ENCODE measurements around the gene ARID3C. TPM values are rescaled to one million over a fixed set of nuclear protein-coding genes. Genes with fewer than 3 reads are reported as not detected.
A peak's percentile ranks its signal among the peaks of the same experiment; 100 is the strongest.

ARID3C gene, protein sequence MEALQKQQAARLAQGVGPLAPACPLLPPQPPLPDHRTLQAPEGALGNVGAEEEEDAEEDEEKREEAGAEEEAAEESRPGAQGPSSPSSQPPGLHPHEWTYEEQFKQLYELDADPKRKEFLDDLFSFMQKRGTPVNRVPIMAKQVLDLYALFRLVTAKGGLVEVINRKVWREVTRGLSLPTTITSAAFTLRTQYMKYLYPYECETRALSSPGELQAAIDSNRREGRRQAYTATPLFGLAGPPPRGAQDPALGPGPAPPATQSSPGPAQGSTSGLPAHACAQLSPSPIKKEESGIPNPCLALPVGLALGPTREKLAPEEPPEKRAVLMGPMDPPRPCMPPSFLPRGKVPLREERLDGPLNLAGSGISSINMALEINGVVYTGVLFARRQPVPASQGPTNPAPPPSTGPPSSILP
- total RNA-seq (2012; rRNA removed) = not detected in 2 replicates

DNA sequence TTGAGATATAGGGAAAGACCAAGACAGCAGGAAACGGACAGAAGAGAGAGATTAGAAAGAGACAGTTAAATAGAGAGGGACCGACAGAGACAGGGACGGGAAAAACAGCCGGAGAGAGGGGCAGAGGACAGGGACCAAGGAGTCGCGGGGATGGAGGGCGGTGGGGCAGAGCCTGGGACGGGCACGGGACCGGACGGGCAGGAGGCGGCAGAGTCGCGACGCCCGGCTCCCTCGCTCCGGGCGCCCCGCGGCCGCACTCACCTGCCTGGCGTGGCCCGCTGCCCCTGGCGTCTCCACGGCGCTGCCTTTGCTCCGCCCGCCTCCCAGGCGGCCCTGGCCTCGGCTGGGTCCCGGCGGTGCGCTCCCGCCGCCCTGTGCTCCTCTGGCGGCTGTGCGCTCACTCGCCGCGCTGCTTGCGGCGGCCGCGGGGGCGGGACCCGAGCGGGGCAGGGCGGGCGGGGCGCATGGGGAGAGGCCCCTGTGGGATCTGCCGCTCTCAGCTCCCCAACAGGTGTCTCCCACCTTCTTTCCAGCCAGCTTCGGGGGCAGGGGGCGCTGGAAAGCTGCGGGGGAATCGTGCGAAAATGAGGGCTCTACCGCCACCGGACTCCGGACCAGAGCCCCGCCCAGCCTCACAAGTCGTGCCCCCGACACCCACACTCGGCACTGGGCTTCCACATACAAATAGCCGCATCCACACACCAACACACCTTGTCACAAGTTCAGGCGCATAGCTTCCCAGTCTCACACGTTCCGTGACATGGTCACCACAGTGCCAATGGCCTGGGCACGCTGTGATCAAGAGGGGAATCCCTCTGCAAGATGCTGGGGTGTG lies at the start of gene ARID3C:
Gene ARID3C (minus strand): TSS at position 411 of the 835 bp plus-strand sequence. CDS start 1,052 bp downstream, outside the sequence.
- H3K9me3 ChIP-seq (replicated peaks; ENCODE audit: low read length) = no peaks in the 10 kb centered on the region
- peak within 1 kb of the TSS; percentile 62 for H3K4me3 ChIP-seq (ENCODE audit: low read length)
- peaks cover 11% of the 10 kb centered on the region for H3K4me1 ChIP-seq (ENCODE audit: control insufficient read depth, insufficient read depth, low read length)
- no peak within 1 kb of the TSS for H3K9ac ChIP-seq (ENCODE audit: low read depth, low read length)
- H3K36me3 ChIP-seq (ENCODE audit: insufficient read depth, low read length) = no peaks in the 10 kb centered on the region
- H3K27me3 ChIP-seq (ENCODE audit: control insufficient read depth, insufficient read depth, low read length) = peaks cover 76% of the 10 kb centered on the region
- peak within 1 kb of the TSS; percentile 87 for H3K4me2 ChIP-seq (ENCODE audit: low read length)

DNA sequence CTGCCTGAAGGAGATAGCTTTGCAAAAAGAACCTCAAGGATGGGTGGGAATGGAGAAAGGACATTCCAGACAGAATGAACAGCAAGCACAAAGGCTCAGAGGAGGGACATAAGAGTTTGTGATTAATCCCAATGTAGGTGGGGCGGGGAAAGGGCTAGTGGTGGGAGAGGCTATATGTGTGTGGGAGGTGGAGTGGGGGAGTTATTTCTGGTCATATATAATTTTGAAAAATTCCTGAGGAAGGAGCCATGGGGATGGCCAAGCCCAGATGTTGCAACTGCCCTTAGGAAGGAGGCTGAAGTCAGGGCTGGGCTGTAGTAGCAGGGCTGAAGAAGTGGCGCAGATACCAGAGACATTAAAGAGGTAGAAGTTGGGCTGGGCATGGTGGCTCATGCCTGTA lies 47.0 kb upstream of the ARID3C start:
- no peak overlapping the region for H3K9ac ChIP-seq (ENCODE audit: low read depth, low read length)
- no peak overlapping the region for H3K4me2 ChIP-seq (ENCODE audit: low read length)
- H3K4me1 ChIP-seq (ENCODE audit: control insufficient read depth, insufficient read depth, low read length) = no peaks in the 10 kb centered on the region
- no peaks in the 10 kb centered on the region for H3K9me3 ChIP-seq (replicated peaks; ENCODE audit: low read length)
- H3K4me3 ChIP-seq (ENCODE audit: low read length) = no peak overlapping the region
- H3K36me3 ChIP-seq (ENCODE audit: insufficient read depth, low read length) = no peaks in the 10 kb centered on the region
- no peaks in the 10 kb centered on the region for H3K27me3 ChIP-seq (ENCODE audit: control insufficient read depth, insufficient read depth, low read length)

DNA sequence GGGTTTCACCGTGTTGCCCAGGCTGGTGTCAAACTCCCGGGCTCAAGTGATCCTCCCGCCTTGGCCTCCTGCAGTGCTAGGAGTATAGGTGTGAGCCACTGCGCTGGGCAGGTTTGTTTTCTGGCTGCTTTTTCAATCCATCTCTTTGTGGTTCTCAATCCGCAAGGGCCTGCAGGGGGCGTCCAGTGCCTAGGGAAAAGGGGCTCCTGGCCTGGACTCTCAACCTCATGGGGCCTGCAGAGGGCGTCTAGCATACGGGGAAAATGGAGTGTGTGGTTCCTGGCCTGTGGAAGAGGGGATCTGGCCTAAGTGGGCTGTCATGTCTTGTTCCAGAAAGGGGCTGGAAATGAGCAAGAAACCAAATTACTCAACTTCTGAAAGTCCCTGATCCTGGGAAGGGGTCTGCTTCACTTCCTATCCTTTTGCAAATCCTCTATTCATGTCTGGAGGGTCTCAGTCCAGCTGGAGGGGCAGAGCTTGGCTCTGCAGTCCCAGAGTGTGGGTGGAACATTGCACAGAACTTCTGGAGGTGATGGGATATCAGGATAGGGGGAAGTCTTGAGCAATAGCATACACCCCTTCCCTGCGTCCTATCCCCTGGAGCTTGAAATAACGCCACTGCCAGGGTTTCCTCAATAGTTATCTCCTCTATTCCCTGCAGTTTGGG lies 46.3 kb upstream of the ARID3C start:
- no peaks in the 10 kb centered on the region for H3K4me1 ChIP-seq (ENCODE audit: control insufficient read depth, insufficient read depth, low read length)
- H3K9ac ChIP-seq (ENCODE audit: low read depth, low read length) = no peak overlapping the region
- no peak overlapping the region for H3K4me2 ChIP-seq (ENCODE audit: low read length)
- no peaks in the 10 kb centered on the region for H3K9me3 ChIP-seq (replicated peaks; ENCODE audit: low read length)
- no peaks in the 10 kb centered on the region for H3K27me3 ChIP-seq (ENCODE audit: control insufficient read depth, insufficient read depth, low read length)
- H3K36me3 ChIP-seq (ENCODE audit: insufficient read depth, low read length) = no peaks in the 10 kb centered on the region
- no peak overlapping the region for H3K4me3 ChIP-seq (ENCODE audit: low read length)

DNA sequence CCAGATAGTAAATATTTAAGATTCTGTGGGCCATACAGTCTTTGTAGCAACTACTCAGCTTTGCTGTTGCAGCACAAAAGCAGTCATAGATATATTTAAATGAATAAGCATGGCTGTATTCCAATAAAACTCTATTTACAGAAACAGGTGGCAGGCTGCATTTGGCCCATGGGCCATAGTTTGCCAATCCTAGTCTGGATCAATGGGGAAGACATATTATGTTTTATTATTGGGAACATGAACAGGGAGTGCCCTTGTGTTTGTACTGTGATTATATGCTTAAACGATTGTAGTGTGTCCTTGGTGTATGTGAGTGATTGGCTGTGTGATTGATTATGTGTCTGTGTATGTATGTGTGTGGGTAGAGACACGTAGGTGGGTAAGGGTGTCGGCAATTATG lies 45.6 kb upstream of the ARID3C start:
- Histone ChIP-seq H3K4me1 (ENCODE audit: control insufficient read depth, insufficient read depth, low read length) (no peaks in the 10 kb centered on the region), H3K4me3 (ENCODE audit: low read length) (no peak overlapping the region), H3K27me3 (ENCODE audit: control insufficient read depth, insufficient read depth, low read length) (no peaks in the 10 kb centered on the region), H3K9ac (ENCODE audit: low read depth, low read length) (no peak overlapping the region), H3K36me3 (ENCODE audit: insufficient read depth, low read length) (peaks cover 3% of the 10 kb centered on the region), H3K4me2 (ENCODE audit: low read length) (no peak overlapping the region), H3K9me3 (replicated peaks; ENCODE audit: low read length) (no peaks in the 10 kb centered on the region)

DNA sequence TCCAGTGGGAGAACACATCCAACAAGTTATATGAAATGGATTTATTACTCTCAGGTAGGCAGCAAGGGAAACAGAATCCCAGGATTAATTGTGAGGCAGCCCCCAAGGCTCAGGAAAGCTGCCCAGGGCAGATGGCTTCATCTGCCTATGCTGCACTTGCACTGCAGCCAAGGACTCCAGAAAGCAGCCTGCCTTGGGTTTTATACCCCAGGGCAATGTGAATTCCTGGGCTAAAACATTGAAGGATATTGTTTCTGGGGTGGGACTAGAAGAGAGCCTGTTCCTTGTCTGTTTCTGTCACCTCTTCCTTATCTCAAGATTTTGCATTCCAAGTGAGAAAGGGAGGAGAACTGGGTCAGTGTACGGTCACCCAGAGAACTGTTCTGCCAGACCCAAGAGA lies 42.4 kb upstream of the ARID3C start:
- no peak overlapping the region for H3K4me2 ChIP-seq (ENCODE audit: low read length)
- no peak overlapping the region for H3K9ac ChIP-seq (ENCODE audit: low read depth, low read length)
- no peak overlapping the region for H3K4me3 ChIP-seq (ENCODE audit: low read length)
- peaks cover 11% of the 10 kb centered on the region for H3K36me3 ChIP-seq (ENCODE audit: insufficient read depth, low read length)
- no peaks in the 10 kb centered on the region for H3K4me1 ChIP-seq (ENCODE audit: control insufficient read depth, insufficient read depth, low read length)
- no peaks in the 10 kb centered on the region for H3K27me3 ChIP-seq (ENCODE audit: control insufficient read depth, insufficient read depth, low read length)
- H3K9me3 ChIP-seq (replicated peaks; ENCODE audit: low read length) = no peaks in the 10 kb centered on the region

DNA sequence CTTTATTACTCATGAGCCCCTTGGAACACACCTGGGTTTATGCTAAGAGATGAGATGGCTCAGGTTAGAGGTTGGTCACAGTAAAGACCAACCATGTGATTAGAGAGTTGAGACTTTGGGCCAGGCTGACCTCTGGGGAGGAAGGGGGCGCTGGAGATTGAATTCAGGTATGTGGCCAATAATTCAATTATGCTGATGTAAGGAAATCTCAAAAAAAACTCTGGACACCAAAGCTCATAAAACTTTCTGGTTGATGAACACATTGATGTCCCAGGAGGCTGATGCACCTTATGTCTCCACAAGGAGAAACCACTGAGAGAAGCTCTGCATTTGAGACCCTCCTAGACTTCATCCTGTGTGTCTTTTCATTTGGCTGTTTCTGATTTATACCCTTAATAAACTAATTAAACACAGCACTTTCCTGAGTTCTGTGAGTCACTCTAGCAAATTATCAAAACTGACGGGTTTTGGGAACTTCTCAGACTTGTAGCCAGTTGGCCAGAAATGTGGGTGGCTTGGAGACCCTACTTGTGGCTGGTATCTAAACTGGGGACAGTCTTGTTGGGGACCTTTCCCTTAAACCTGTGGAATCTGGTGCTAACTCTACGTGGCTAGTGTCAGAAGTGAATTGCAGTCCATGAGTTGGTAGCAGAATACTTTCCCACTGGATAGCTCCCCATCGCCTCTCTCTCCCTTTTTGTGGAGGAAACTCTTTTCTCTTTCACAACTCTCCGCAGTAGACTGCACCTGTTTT lies 41.1 kb upstream of the ARID3C start:
- no peak overlapping the region for H3K4me2 ChIP-seq (ENCODE audit: low read length)
- no peaks in the 10 kb centered on the region for H3K4me1 ChIP-seq (ENCODE audit: control insufficient read depth, insufficient read depth, low read length)
- H3K4me3 ChIP-seq (ENCODE audit: low read length) = no peak overlapping the region
- H3K9ac ChIP-seq (ENCODE audit: low read depth, low read length) = no peak overlapping the region
- H3K27me3 ChIP-seq (ENCODE audit: control insufficient read depth, insufficient read depth, low read length) = no peaks in the 10 kb centered on the region
- H3K9me3 ChIP-seq (replicated peaks; ENCODE audit: low read length) = no peaks in the 10 kb centered on the region
- peaks cover 11% of the 10 kb centered on the region for H3K36me3 ChIP-seq (ENCODE audit: insufficient read depth, low read length)

DNA sequence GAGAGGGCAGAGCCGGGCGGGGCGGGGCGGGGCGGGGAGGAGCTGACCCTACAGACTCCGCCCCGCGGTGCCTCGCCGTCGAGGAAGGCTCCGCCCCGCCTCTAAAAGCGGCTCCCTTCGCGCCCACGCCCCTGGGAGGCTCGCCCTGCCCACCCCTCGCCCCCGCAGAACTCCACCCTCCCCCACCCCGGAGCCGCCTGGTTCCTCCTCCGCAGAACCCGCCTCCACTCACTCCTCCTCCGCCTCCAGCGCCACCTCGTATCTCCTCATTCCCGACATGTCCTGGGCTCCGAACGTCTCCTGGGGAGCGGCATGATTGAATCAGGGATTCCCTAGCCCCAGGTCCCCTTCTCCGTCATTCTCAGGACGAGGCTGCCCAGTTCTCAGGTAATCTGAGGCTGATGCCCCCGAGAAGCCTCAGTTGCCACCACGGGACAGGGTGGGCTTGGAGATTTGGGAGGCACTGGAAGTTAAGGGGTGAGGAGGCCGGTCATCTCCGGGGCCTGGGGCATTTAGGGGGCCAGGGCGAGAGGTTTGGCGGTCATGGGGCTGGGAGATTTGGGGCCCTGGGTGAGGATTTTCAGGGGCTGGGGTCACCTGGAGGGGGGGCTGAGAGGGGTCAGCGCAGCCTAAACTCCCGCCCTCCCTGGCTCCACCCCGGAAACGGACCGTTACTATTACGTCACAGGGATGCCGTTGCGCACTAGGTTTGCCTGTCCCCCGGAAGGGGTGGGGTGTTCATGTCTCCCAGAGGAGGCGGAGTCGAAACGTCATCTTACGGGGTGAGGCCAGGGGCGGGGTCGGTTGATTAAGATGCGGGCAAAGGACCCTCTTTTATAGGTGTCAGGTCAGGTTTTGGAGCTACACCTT lies 36.8 kb upstream of the ARID3C start:
- Histone ChIP-seq H3K4me2 (ENCODE audit: low read length) (peak overlapping the region; percentile 95), H3K4me3 (ENCODE audit: low read length) (peak overlapping the region; percentile 86), H3K9me3 (replicated peaks; ENCODE audit: low read length) (no peaks in the 10 kb centered on the region), H3K36me3 (ENCODE audit: insufficient read depth, low read length) (peaks cover 11% of the 10 kb centered on the region), H3K27me3 (ENCODE audit: control insufficient read depth, insufficient read depth, low read length) (no peaks in the 10 kb centered on the region), H3K9ac (ENCODE audit: low read depth, low read length) (peak overlapping the region; percentile 94), H3K4me1 (ENCODE audit: control insufficient read depth, insufficient read depth, low read length) (peaks cover 6% of the 10 kb centered on the region)

DNA sequence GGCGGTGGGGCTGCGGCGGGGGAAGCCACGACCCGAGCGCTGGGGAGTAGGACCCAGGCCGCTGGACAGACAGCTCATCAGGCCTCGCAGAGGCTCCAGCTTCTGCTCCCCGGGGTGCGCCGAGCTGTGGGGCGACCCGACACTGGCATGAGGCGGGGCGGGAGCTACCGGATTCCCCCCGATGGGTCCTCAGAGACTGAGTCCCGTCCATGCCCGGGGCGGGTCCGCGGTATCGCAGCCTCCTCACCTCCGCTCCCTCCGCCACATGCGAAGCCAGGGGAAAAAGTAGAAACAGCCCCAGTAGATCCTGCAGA lies 36.2 kb upstream of the ARID3C start:
- Histone ChIP-seq H3K4me1 (ENCODE audit: control insufficient read depth, insufficient read depth, low read length) (peaks cover 6% of the 10 kb centered on the region), H3K36me3 (ENCODE audit: insufficient read depth, low read length) (peaks cover 11% of the 10 kb centered on the region), H3K27me3 (ENCODE audit: control insufficient read depth, insufficient read depth, low read length) (no peaks in the 10 kb centered on the region), H3K9me3 (replicated peaks; ENCODE audit: low read length) (no peaks in the 10 kb centered on the region), H3K4me3 (ENCODE audit: low read length) (peak overlapping the region; percentile 79), H3K9ac (ENCODE audit: low read depth, low read length) (peak overlapping the region; percentile 85), H3K4me2 (ENCODE audit: low read length) (peak overlapping the region; percentile 95)

DNA sequence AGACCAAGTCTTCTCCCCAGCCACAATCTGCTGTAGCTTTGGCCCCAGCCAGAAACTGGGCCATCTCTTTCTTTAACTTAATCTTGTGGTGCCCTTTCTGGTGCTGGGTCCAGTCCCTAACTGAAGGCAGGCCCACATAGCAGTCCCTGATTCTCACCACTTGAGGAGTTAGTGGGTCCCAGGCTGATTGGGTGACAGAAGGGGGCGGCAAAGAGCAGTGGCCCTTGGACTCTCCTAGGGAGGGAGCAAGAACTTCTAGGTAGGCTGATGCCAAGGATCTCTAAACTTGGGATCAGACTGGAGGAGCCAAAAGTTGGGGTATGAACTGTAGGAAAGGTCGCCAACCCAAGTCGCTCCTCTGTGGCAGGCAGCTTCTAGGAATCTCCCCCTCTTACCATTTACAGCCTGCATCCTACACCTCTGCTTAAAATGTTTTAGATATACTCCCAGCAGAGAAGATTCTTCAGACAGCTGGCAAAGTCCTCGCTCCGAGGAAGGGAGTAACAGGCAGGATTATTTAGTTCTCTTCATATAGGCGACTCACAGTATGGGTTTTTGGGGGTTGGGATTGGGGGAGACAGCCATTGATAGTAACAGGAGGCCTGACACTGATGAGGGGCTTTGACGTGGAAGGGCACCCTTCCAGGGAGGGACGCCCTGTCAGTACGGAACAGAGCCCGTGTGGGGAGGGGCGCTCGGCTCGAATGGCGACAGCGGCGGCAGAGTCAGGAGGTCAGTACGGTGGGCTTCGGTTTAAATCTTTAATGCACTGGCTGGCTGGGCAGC lies 35.6 kb upstream of the ARID3C start:
- H3K4me2 ChIP-seq (ENCODE audit: low read length) = peak overlapping the region; percentile 95
- H3K36me3 ChIP-seq (ENCODE audit: insufficient read depth, low read length) = peaks cover 8% of the 10 kb centered on the region
- H3K4me3 ChIP-seq (ENCODE audit: low read length) = peak overlapping the region; percentile 79
- H3K9me3 ChIP-seq (replicated peaks; ENCODE audit: low read length) = no peaks in the 10 kb centered on the region
- no peaks in the 10 kb centered on the region for H3K27me3 ChIP-seq (ENCODE audit: control insufficient read depth, insufficient read depth, low read length)
- peak overlapping the region; percentile 85 for H3K9ac ChIP-seq (ENCODE audit: low read depth, low read length)
- H3K4me1 ChIP-seq (ENCODE audit: control insufficient read depth, insufficient read depth, low read length) = peaks cover 6% of the 10 kb centered on the region

DNA sequence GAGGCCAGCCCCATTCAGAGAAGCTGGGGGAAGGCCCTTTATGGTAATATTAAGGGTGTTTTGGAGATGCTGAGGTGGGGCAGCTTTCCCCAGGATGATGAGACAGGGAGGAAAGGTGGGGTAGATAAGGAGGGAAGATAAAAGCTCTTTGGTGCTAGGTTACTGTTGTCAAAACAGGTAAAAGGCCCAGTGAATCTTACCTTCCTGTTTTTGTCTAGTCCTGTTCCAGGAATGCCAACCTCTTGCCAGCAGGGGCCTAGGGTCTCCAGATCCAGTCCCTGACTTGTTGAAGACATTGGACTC lies 34.4 kb upstream of the ARID3C start:
- no peaks in the 10 kb centered on the region for H3K9me3 ChIP-seq (replicated peaks; ENCODE audit: low read length)
- peaks cover 3% of the 10 kb centered on the region for H3K36me3 ChIP-seq (ENCODE audit: insufficient read depth, low read length)
- H3K4me1 ChIP-seq (ENCODE audit: control insufficient read depth, insufficient read depth, low read length) = peaks cover 6% of the 10 kb centered on the region
- H3K9ac ChIP-seq (ENCODE audit: low read depth, low read length) = no peak overlapping the region
- H3K27me3 ChIP-seq (ENCODE audit: control insufficient read depth, insufficient read depth, low read length) = no peaks in the 10 kb centered on the region
- H3K4me2 ChIP-seq (ENCODE audit: low read length) = no peak overlapping the region
- no peak overlapping the region for H3K4me3 ChIP-seq (ENCODE audit: low read length)

All from skeletal muscle satellite cell (primary cell).